Naive thymus-derived CD4-positive, alpha-beta T cell (primary cell): ENCODE results near the gene RAPSN. TPM values are rescaled to one million over a fixed set of nuclear protein-coding genes. Genes with fewer than 3 reads are reported as not detected.
A peak's percentile ranks its signal among the peaks of the same experiment; 100 is the strongest.

Experiments used
- ATAC-seq: fragments of 150-1000 bp; cut with Tn5 transposase; 2 replicates; pipeline ENCODE4 v1.10.0; 2021; ENCODE audit warnings: mild to moderate bottlenecking, moderate library complexity
- CTCF ChIA-PET: fragments of 350-600 bp; sonication (Branson Sonifier 250); formaldehyde crosslinking; loops from one replicate; lab custom pipeline; 2021; ENCODE audit warnings: antibody characterized with exemption; lab: Charles Lee
- POLR2A ChIA-PET: fragments of 350-600 bp; sonication (Branson Sonifier 250); formaldehyde crosslinking; loops from one replicate; lab custom pipeline; 2021; ENCODE audit warnings: antibody characterized with exemption, inconsistent platforms; lab: Charles Lee
- DNase-seq, 9 donors: peaks; one replicate each; pipeline versions ENCODE4 v3.0.0 to v3.0.0-alpha.2; 2020 to 2022; ENCODE audit warnings: mixed read lengths in 1 of 9
- H3K27ac ChIP-seq: one replicate; pipeline ENCODE4 v1.7.0; 2013; ENCODE audit warnings: mild to moderate bottlenecking, low read depth, low read length, moderate library complexity
- H3K27me3 ChIP-seq, 2 donors: one replicate each; pipeline ENCODE4 v1.7.0; 2013; ENCODE audit warnings: low read length in 2 of 2, mild to moderate bottlenecking in 2 of 2, moderate library complexity in 2 of 2; ENCODE audit not compliant: control insufficient read depth in 2 of 2, insufficient read depth in 2 of 2
- H3K36me3 ChIP-seq, 3 experiments: 1 replicate in 2 of 3; 2 replicates in 1 of 3; pipeline ENCODE4 v1.7.0; 2013; ENCODE audit warnings: low read length in 3 of 3, mild to moderate bottlenecking in 3 of 3, moderate library complexity in 1 of 3; ENCODE audit not compliant: insufficient read depth in 3 of 3, control insufficient read depth in 2 of 3
- H3K4me1 ChIP-seq, 2 donors: one replicate each; pipeline ENCODE4 v1.7.0; 2013; ENCODE audit warnings: low read length in 2 of 2, mild to moderate bottlenecking in 2 of 2, moderate library complexity in 1 of 2; ENCODE audit not compliant: control insufficient read depth in 2 of 2, insufficient read depth in 2 of 2
- H3K4me3 ChIP-seq: 2 replicates; pipeline ENCODE4 v1.7.0; 2013; ENCODE audit warnings: mild to moderate bottlenecking, low read length
- H3K9me3 ChIP-seq, 3 experiments: 1 replicate in 2 of 3; 2 replicates in 1 of 3; pipeline ENCODE4 v1.7.0; 2013; ENCODE audit warnings: low read length in 3 of 3; ENCODE audit not compliant: control insufficient read depth in 2 of 3
- H3K27ac Mint-ChIP-seq, 9 donors: one replicate each; pipeline ENCODE4 v1.8.0; 2020 to 2022; ENCODE audit warnings: mixed read lengths in 9 of 9, mild to moderate bottlenecking in 8 of 9, moderate library complexity in 5 of 9, inconsistent platforms in 2 of 9
- H3K27me3 Mint-ChIP-seq, 5 donors: one replicate each; pipeline ENCODE4 v1.8.0; 2021 to 2022; ENCODE audit warnings: mixed read lengths in 5 of 5, mild to moderate bottlenecking in 1 of 5
- H3K36me3 Mint-ChIP-seq, 5 donors: one replicate each; pipeline ENCODE4 v1.8.0; 2020 to 2022; ENCODE audit warnings: mixed read lengths in 5 of 5, mild to moderate bottlenecking in 3 of 5, inconsistent platforms in 1 of 5
- H3K4me1 Mint-ChIP-seq, 7 donors: one replicate each; pipeline ENCODE4 v1.8.0; 2020 to 2022; ENCODE audit warnings: mixed read lengths in 7 of 7, mild to moderate bottlenecking in 3 of 7, inconsistent platforms in 1 of 7
- H3K4me3 Mint-ChIP-seq, 10 donors: one replicate each; pipeline ENCODE4 v1.8.0; 2020 to 2022; ENCODE audit warnings: mild to moderate bottlenecking in 10 of 10, mixed read lengths in 10 of 10, moderate library complexity in 6 of 10, inconsistent platforms in 2 of 10
- H3K9me3 Mint-ChIP-seq, 11 donors: one replicate each; pipeline ENCODE4 v1.8.0; 2020 to 2022; ENCODE audit warnings: mixed read lengths in 11 of 11, mild to moderate bottlenecking in 4 of 11, inconsistent platforms in 1 of 11, moderate library complexity in 1 of 11
- intact Hi-C, 2 donors: fragments of 100-400 bp; cut with micrococcal nuclease; formaldehyde crosslinking; loops; one replicate each; pipeline ENCODE4 v1.15.1; 2023
- polyA plus RNA-seq, 2 donors: library from polyadenylated mRNA; unstranded; fragments of 300-500 nt; fragmentation: Illumina TruSeq; gene quantifications; one replicate each; pipeline ENCODE4 v1.2.3, GENCODE V29; 2021
- total RNA-seq, 6 experiments: library from RNA in 5 of 6; stranded (reverse) in 5 of 6; gene quantifications; 1 replicate in 5 of 6; 2 replicates in 1 of 6; pipeline ENCODE4 v1.2.3 and lab custom pipeline; 2021 to 2026

Gene RAPSN
- total and polyA plus RNA-seq, 7 experiments from 2014 or later, result 0.99 to 1.7 (median 1.4) TPM; not detected in 2

DNA sequence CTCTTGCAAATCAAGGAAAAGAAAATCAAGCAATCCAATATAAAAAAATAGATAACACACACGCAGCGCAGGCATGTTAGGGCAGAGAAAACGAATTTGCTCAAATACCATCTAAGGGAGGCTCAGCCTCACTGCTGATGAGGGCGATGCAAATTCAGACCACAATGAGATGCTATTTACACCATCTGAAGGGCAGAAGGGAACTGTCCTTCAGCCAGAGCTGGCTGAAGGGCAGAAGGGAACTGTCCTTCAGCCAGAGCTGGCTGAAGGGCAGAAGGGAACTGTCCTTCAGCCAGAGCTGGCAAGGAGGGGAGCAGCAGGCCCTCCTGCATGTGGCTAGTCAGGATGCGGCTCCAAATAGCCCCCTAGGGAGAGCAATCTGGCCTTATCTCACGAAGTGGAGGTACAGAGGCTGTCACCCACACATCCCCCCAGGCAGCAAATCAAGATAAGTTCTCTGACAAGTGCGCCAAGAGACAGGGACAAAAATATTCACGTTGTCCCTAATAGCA is 48.1 kb downstream of the RAPSN start:
- no peaks in the 10 kb centered on the region for H3K27me3 ChIP-seq
- H3K4me3 Mint-ChIP-seq, result peak overlapping the region; percentile 78 to 94 (median 90)

DNA sequence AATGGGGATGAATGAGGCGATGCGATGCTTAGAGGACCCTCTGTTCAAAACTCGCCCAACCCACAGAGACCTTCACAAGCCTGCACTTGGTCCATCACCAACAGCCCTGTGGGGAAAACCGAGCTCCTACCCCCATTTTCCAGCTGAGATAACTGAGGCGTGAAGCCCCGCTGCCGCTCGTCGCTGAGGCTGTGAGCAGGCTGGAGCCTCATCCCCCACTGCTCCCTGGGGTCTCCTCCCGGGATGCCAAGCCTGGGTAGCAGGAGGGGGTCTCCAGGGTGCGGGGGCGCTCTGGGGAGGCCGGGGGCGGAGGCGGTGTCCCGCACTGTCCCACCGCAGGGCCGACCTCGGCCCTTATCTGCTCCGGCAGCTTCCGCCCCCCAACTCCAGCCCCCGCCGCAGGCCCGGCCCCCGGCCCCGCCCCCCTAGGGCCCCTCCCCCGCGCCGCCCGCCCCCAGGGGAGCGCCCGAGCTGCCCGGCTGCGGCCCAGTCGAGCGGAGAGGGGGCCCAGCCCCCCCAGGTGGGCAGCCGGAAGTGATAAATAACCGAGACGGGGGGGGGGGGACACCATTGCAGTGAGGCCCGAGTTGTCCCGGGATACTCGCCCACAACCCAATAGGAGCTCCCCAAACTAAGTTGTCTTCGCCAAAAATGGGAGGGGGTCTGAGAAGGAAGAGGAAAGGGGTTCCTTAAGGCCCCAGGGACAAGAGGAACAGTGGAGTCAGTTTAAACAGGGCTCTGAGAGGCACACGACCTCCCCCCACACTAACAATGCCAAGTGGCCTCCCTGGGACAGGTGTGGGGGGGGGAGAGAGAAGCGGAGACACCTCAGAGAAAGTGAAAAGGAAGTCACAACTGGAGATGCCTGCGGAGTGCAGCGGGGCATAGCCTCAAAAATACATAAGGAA is 48.8 kb downstream of the RAPSN start:
- intact Hi-C loops, result loop anchor here in 1 of 2 donors (10.0 kb wide), 1 partner anchor 185 kb away; the partner anchor contains the start of gene DDB2
- Histone ChIP-seq H3K4me1 (peaks cover 8 to 18% of the 10 kb centered on the region in 2 donors), H3K9me3 (no peaks in the 10 kb centered on the region), H3K27ac (peak overlapping the region; percentile 82), H3K4me3 (peak overlapping the region; percentile 78), H3K27me3 (no peaks in the 10 kb centered on the region), H3K36me3 (no peaks in the 10 kb centered on the region)
- H3K36me3 Mint-ChIP-seq, result no peaks in the 10 kb centered on the region
- ChIA-PET CTCF (interaction anchor here (0.6 to 3.0 kb wide), 3 partner anchors 8 to 27 kb away, joined by 3 to 31 read pairs (median 4); no protein-coding TSS in a partner anchor), POLR2A (interaction anchor here (0.6 to 4.0 kb wide), 13 partner anchors 9 to 185 kb away, joined by 3 to 25 read pairs (median 4); partner anchors contain the start of genes DDB2, PSMC3, SLC39A13 and SPI1)
- H3K27ac Mint-ChIP-seq, result peak overlapping the region; percentile 78 to 97 (median 91)
- peak overlapping the region; percentile 82 to 94 (median 90) for H3K4me3 Mint-ChIP-seq
- H3K4me1 Mint-ChIP-seq, result peaks cover 12 to 44% (median 31%) of the 10 kb centered on the region in 7 donors
- no peaks in the 10 kb centered on the region for H3K9me3 Mint-ChIP-seq
- ATAC-seq (peak; percentile 85), DNase-seq (peak in 7 of 9 donors; percentile 44 to 55 (median 49))
- H3K27me3 Mint-ChIP-seq, result no peaks in the 10 kb centered on the region

More for the DNA sequence above, 48.1 kb downstream of the RAPSN start:
- ATAC-seq, result peak; percentile 62
- peaks cover 3 to 11% of the 10 kb centered on the region in 2 donors for H3K4me1 ChIP-seq
- no peaks in the 10 kb centered on the region for H3K36me3 ChIP-seq
- POLR2A ChIA-PET, result interaction anchor here (0.6 to 4.0 kb wide), 7 partner anchors 9 to 155 kb away, joined by 3 to 25 read pairs (median 6); partner anchors contain the start of genes PSMC3 and SLC39A13
- peak overlapping the region; percentile 77 to 97 (median 91) for H3K27ac Mint-ChIP-seq
- peaks cover 12 to 37% (median 24%) of the 10 kb centered on the region in 7 donors for H3K4me1 Mint-ChIP-seq
- H3K27ac ChIP-seq, result peak overlapping the region; percentile 82
- peak overlapping the region; percentile 57 for H3K4me3 ChIP-seq
- no peaks in the 10 kb centered on the region for H3K9me3 ChIP-seq
- CTCF ChIA-PET, result interaction anchor here (1.5 to 3.0 kb wide), 2 partner anchors 9 to 28 kb away, joined by 4 to 31 read pairs; no protein-coding TSS in a partner anchor
- no peak for DNase-seq
- intact Hi-C loops, result loop anchor here in 1 of 2 donors (10.0 kb wide), 1 partner anchor 186 kb away; the partner anchor contains the start of gene DDB2
- H3K9me3 Mint-ChIP-seq, result no peaks in the 10 kb centered on the region
- no peaks in the 10 kb centered on the region for H3K27me3 Mint-ChIP-seq
- H3K36me3 Mint-ChIP-seq, result no peaks in the 10 kb centered on the region

DNA sequence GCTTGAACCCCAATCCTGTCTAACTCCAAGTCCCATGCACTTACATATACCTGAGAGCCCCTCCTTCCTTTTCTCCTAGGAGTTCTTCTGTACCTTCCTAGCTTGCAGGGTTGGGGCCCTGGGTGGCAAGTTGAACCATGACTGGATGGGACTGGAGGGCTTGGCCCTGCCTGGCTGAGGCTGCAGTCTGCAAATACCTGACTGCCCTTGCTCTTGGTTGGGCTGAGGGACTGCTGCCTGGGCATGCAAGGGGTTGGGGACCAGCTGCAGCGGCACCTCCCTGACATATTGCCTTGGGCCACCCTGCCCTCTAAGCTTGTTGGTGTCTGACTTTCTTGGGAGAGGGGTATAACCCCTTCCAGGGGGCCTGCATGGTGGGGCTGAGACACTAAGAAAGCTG is 50.4 kb downstream of the RAPSN start:
- POLR2A ChIA-PET, result interaction anchor here (0.6 to 4.0 kb wide), 9 partner anchors 8 to 165 kb away, joined by 3 to 24 read pairs (median 3); partner anchors contain the start of gene SLC39A13

DNA sequence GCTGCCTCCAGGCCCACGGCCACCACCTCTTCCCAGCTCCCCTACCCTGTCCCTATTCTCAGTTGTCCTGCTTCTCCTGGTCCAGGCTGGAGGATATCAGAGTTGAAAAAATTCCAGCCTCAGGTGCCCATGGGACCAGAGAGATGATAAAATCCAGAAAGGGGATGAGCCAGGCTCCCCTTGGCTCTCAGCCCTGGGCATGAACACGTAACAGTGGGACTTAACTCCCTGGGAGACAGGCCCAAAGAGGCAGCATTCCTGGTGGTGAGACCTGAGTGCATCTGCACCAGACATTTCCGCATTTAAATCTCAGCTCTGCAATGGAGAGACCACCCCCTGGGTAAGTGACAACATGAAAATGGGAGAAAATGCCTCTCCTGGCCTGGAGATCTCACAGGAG is 50.9 kb downstream of the RAPSN start:
- Histone ChIP-seq H3K4me3 (no peak overlapping the region), H3K9me3 (no peaks in the 10 kb centered on the region), H3K27ac (no peak overlapping the region), H3K27me3 (no peaks in the 10 kb centered on the region), H3K4me1 (peaks cover 23 to 39% of the 10 kb centered on the region in 2 donors), H3K36me3 (no peaks in the 10 kb centered on the region)
- H3K4me1 Mint-ChIP-seq, result peaks cover 17 to 58% (median 42%) of the 10 kb centered on the region in 7 donors
- H3K36me3 Mint-ChIP-seq, result no peaks in the 10 kb centered on the region
- ATAC-seq (no peak), DNase-seq (no peak)
- ChIA-PET POLR2A (interaction anchor here (0.9 to 3.3 kb wide), 4 partner anchors 8 to 24 kb away, joined by 3 to 21 read pairs (median 9); no protein-coding TSS in a partner anchor), CTCF (no interaction called here)
- H3K27ac Mint-ChIP-seq, result peak overlapping the region; percentile 23 to 96 (median 82)
- no peaks in the 10 kb centered on the region for H3K9me3 Mint-ChIP-seq
- intact Hi-C loops, result no loop called here
- peak overlapping the region in 4 of 10 donors; percentile 32 to 82 (median 47) for H3K4me3 Mint-ChIP-seq
- H3K27me3 Mint-ChIP-seq, result no peaks in the 10 kb centered on the region

More for the DNA sequence above, 50.4 kb downstream of the RAPSN start:
- Mint-ChIP-seq H3K27me3 (no peaks in the 10 kb centered on the region), H3K36me3 (no peaks in the 10 kb centered on the region), H3K9me3 (no peaks in the 10 kb centered on the region), H3K4me3 (peak overlapping the region in 8 of 10 donors; percentile 20 to 82 (median 30)), H3K4me1 (peaks cover 17 to 54% (median 40%) of the 10 kb centered on the region in 7 donors), H3K27ac (peak overlapping the region in 8 of 9 donors; percentile 56 to 96 (median 84))
- ATAC-seq, result no peak
- Histone ChIP-seq H3K9me3 (no peaks in the 10 kb centered on the region), H3K27ac (no peak overlapping the region), H3K27me3 (no peaks in the 10 kb centered on the region), H3K4me3 (no peak overlapping the region), H3K36me3 (no peaks in the 10 kb centered on the region), H3K4me1 (peaks cover 23 to 34% of the 10 kb centered on the region in 2 donors)
- CTCF ChIA-PET, result interaction anchor here (3.0 kb wide), 1 partner anchor 25 kb away, joined by 31 read pairs; no protein-coding TSS in a partner anchor
- intact Hi-C loops, result no loop called here
- no peak for DNase-seq

DNA sequence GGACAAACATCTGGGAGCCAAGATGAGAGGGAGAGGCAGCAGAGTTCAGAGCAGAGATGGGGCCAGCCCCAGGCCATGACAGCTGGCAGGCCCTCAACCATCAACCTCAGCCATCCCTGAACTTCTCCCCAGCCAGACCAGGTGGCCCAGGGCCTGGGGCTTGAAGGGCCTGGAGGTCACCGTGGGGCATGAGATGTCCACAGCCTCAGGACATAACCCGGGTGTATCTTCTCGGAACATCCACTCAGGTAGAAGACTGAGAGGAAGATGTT is 53.0 kb downstream of the RAPSN start:
- ChIA-PET CTCF (no interaction called here), POLR2A (interaction anchor here (0.7 to 3.3 kb wide), 3 partner anchors 11 to 217 kb away, joined by 4 to 21 read pairs (median 5); no protein-coding TSS in a partner anchor)
- Histone ChIP-seq H3K36me3 (no peaks in the 10 kb centered on the region), H3K4me3 (no peak overlapping the region), H3K27ac (peak overlapping the region; percentile 81), H3K27me3 (no peaks in the 10 kb centered on the region), H3K4me1 (peaks cover 23 to 39% of the 10 kb centered on the region in 2 donors), H3K9me3 (no peaks in the 10 kb centered on the region)
- peak overlapping the region; percentile 85 to 96 (median 91) for H3K27ac Mint-ChIP-seq
- H3K27me3 Mint-ChIP-seq, result no peaks in the 10 kb centered on the region
- ATAC-seq, result no peak
- intact Hi-C loops, result no loop called here
- H3K4me3 Mint-ChIP-seq, result peak overlapping the region in 4 of 10 donors; percentile 35 to 76 (median 70)
- H3K4me1 Mint-ChIP-seq, result peaks cover 22 to 64% (median 51%) of the 10 kb centered on the region in 7 donors
- no peak for DNase-seq
- no peaks in the 10 kb centered on the region for H3K36me3 Mint-ChIP-seq
- peaks cover 0 to 1% (median 0%) of the 10 kb centered on the region in 11 donors for H3K9me3 Mint-ChIP-seq
